Natural killer cell (primary cell): ENCODE measurements around the gene EMC10. TPM values are rescaled to one million over a fixed set of nuclear protein-coding genes. Genes with fewer than 3 reads are reported as not detected.

Experiments
- ATAC-seq, 3 donors: fragments of 150-1000 bp in 2 of 3; fragments of 200-7000 bp in 1 of 3; cut with Tn5 transposase; 1 replicate in 1 of 3; 2 replicates in 2 of 3; pipeline ENCODE4 v1.10.0; 2021; ENCODE audit warnings: mild to moderate bottlenecking in 2 of 3, moderate library complexity in 2 of 3
- DNase-seq, 2 donors: peaks; one replicate each; pipeline versions ENCODE4 v3.0.0 to v3.0.0-alpha.2; 2013 to 2021; ENCODE audit warnings: mixed read lengths in 1 of 2
- H3K27ac ChIP-seq: one replicate; pipeline ENCODE4 v1.5.1; 2013; ENCODE audit warnings: mild to moderate bottlenecking, low read length
- H3K27me3 ChIP-seq: one replicate; pipeline ENCODE4 v1.6.1; 2013; ENCODE audit warnings: low read length; ENCODE audit not compliant: control insufficient read depth, insufficient read depth
- H3K36me3 ChIP-seq: one replicate; pipeline ENCODE4 v1.6.1; 2013; ENCODE audit warnings: low read length; ENCODE audit not compliant: control insufficient read depth, insufficient read depth
- H3K4me1 ChIP-seq: one replicate; pipeline ENCODE4 v1.6.1; 2013; ENCODE audit warnings: low read length; ENCODE audit not compliant: control insufficient read depth, insufficient read depth
- H3K4me3 ChIP-seq: one replicate; pipeline ENCODE4 v1.5.1; 2013; ENCODE audit warnings: low read length
- H3K9me3 ChIP-seq: one replicate; pipeline ENCODE4 v1.6.1; 2013; ENCODE audit warnings: low read length; ENCODE audit not compliant: control insufficient read depth, insufficient read depth
- H3K27ac Mint-ChIP-seq, 2 donors: one replicate each; pipeline ENCODE4 v1.8.0; 2022; ENCODE audit warnings: mild to moderate bottlenecking in 2 of 2, mixed read lengths in 2 of 2, moderate library complexity in 1 of 2
- H3K27me3 Mint-ChIP-seq, 2 donors: one replicate each; pipeline ENCODE4 v1.8.0; 2022; ENCODE audit warnings: low read depth in 2 of 2, mixed read lengths in 2 of 2
- H3K36me3 Mint-ChIP-seq: one replicate; pipeline ENCODE4 v1.8.0; 2022; ENCODE audit warnings: mixed read lengths
- H3K4me1 Mint-ChIP-seq, 2 donors: one replicate each; pipeline ENCODE4 v1.8.0; 2022; ENCODE audit warnings: mixed read lengths in 2 of 2
- H3K4me3 Mint-ChIP-seq: one replicate; pipeline ENCODE4 v1.8.0; 2022; ENCODE audit warnings: mild to moderate bottlenecking, moderate library complexity, mixed read lengths
- H3K9me3 Mint-ChIP-seq, 2 donors: one replicate each; pipeline ENCODE4 v1.8.0; 2022; ENCODE audit warnings: mixed read lengths in 2 of 2
- CTCF ChIP-seq: fragments of 200-600 bp; IDR thresholded peaks from one replicate; pipeline ENCODE4 v1.8.0; 2022; ENCODE audit warnings: antibody characterized with exemption
- WGBS: methylation state at CpG from one replicate; pipeline ENCODE4 v1.1.7; 2013; ENCODE audit warnings: missing lambda C conversion rate; ENCODE audit not compliant: insufficient coverage; 5-methylcytosine and 5-hydroxymethylcytosine counted together
- intact Hi-C: fragments of 100-400 bp; cut with micrococcal nuclease; formaldehyde crosslinking; loops from one replicate; pipeline ENCODE4 v1.14.2; 2022
- total RNA-seq, 4 donors: library from RNA; stranded (reverse); fragments of 120-200 nt in 1 of 4; gene quantifications; one replicate each; pipeline versions ENCODE4 v1.2.3 to v1.2.4, GENCODE V29; 2013 to 2022

Gene EMC10
- total RNA-seq, 3 donors from 2014 or later (not counting 1 experiment from before 2014, with no cell fraction given) = 79.5 to 85.1 (median 80.1) TPM

GRCh38 chr19:50518091-50519005 is 42.0 kb downstream of the EMC10 start:
- intact Hi-C loops = no loop called here
- no peak overlapping the region for H3K4me3 Mint-ChIP-seq
- 96% methylated on average over 87 of the region's 87 CpGs for WGBS

DNA sequence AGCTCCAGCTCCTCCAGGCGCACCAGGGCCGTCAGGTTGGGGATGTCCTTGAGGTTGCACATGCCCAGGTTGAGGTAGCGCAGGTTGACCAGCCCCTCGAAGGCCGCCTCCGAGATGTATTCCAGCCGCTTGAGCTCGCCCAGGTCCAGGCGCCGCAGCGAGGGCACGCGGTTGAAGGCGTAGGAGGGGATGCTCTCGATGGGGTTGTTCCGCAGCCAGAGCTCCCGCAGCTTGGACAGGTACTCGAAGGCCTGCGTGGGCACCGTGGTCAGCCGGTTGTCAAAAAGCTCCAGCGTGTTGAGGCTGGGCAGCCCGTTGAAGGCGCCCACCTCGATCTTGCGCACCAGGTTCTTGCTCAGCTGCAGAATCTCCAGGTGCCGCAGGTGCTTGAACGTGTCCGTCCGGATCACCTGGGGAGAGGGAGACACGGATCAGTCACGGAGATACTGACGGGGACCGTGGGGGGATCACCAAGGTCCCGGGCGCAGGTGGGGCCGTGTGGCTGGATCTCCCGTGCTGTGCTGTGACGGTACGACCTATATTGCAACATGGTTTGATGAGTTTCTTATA is 42.8 kb downstream of the EMC10 start:
- no peaks in the 10 kb centered on the region for H3K36me3 Mint-ChIP-seq
- no peaks in the 10 kb centered on the region for H3K4me1 ChIP-seq
- no peaks in the 10 kb centered on the region for H3K36me3 ChIP-seq
- peaks cover 0 to 3% of the 10 kb centered on the region in 2 donors for H3K27me3 Mint-ChIP-seq
- no peaks in the 10 kb centered on the region for H3K27me3 ChIP-seq
- DNase-seq = no peak
- H3K4me3 ChIP-seq = no peak overlapping the region
- H3K9me3 ChIP-seq = no peaks in the 10 kb centered on the region
- H3K9me3 Mint-ChIP-seq = no peaks in the 10 kb centered on the region
- no peak overlapping the region for H3K4me3 Mint-ChIP-seq
- ATAC-seq = no peak
- no peak overlapping the region for H3K27ac Mint-ChIP-seq
- 96% methylated on average over 40 of the region's 40 CpGs for WGBS
- H3K27ac ChIP-seq = no peak overlapping the region
- H3K4me1 Mint-ChIP-seq = no peaks in the 10 kb centered on the region
- intact Hi-C loops = no loop called here
- no peak for TF ChIP-seq CTCF

More at GRCh38 chr19:50518091-50519005, 42.0 kb downstream of the EMC10 start:
- no peaks in the 10 kb centered on the region for H3K9me3 ChIP-seq
- H3K27me3 ChIP-seq = no peaks in the 10 kb centered on the region
- ATAC-seq = no peak
- TF ChIP-seq CTCF = no peak
- DNase-seq = no peak
- no peaks in the 10 kb centered on the region for H3K4me1 Mint-ChIP-seq
- no peak overlapping the region for H3K27ac ChIP-seq
- H3K9me3 Mint-ChIP-seq = no peaks in the 10 kb centered on the region
- H3K36me3 Mint-ChIP-seq = no peaks in the 10 kb centered on the region
- H3K27me3 Mint-ChIP-seq = peaks cover 0 to 3% of the 10 kb centered on the region in 2 donors
- H3K36me3 ChIP-seq = no peaks in the 10 kb centered on the region
- no peak overlapping the region for H3K4me3 ChIP-seq
- no peak overlapping the region for H3K27ac Mint-ChIP-seq
- H3K4me1 ChIP-seq = no peaks in the 10 kb centered on the region

- no peak overlapping the region for H3K27ac ChIP-seq
- Mint-ChIP-seq H3K4me3 (no peak overlapping the region), H3K27me3 (peaks cover 0 to under 1% of the 10 kb centered on the region in 2 donors), H3K4me1 (no peaks in the 10 kb centered on the region), H3K9me3 (no peaks in the 10 kb centered on the region), H3K36me3 (no peaks in the 10 kb centered on the region), H3K27ac (no peak overlapping the region)
- no peak for ATAC-seq
- H3K4me3 ChIP-seq = no peak overlapping the region
- H3K9me3 ChIP-seq = no peaks in the 10 kb centered on the region
- no peaks in the 10 kb centered on the region for H3K4me1 ChIP-seq
- intact Hi-C loops = no loop called here
- TF ChIP-seq CTCF = no peak
- 92% methylated on average over 14 of the region's 17 CpGs for WGBS
- no peaks in the 10 kb centered on the region for H3K27me3 ChIP-seq
- DNase-seq = no peak
- no peaks in the 10 kb centered on the region for H3K36me3 ChIP-seq
Observed at GRCh38 chr19:50520822-50521465, 44.6 kb downstream of the EMC10 start.
